Dermis microvascular lymphatic vessel endothelial cell (primary cell): ENCODE results near the gene MORN3. TPM values are rescaled to one million over a fixed set of nuclear protein-coding genes. Genes with fewer than 3 reads are reported as not detected.
"Not testable (repeated sequence)": the region's sequence is repeated elsewhere in the genome, so short reads cannot be mapped to it uniquely, and the experiment has no call there.

Experiments used
- DNase-seq, 2 donors: peaks; one replicate each; pipeline versions ENCODE4 v3.0.0 to v3.0.0-alpha.2; 2010; ENCODE audit warnings: low read depth in 2 of 2
- total RNA-seq: library from RNA; depleted of rRNA; stranded (reverse); fragments of >200 nt; gene quantifications from 2 replicates; pipeline ENCODE4 v1.2.1, GENCODE V29; 2014

Gene MORN3
- total RNA-seq, 1 donor from 2014 or later, result 0.26 TPM

GRCh38 chr12:121638298-121639202, 30.9 kb downstream of the MORN3 start:
- no peak for DNase-seq

GRCh38 chr12:121637231-121637914, 32.1 kb downstream of the MORN3 start:
- no peak for DNase-seq

DNA sequence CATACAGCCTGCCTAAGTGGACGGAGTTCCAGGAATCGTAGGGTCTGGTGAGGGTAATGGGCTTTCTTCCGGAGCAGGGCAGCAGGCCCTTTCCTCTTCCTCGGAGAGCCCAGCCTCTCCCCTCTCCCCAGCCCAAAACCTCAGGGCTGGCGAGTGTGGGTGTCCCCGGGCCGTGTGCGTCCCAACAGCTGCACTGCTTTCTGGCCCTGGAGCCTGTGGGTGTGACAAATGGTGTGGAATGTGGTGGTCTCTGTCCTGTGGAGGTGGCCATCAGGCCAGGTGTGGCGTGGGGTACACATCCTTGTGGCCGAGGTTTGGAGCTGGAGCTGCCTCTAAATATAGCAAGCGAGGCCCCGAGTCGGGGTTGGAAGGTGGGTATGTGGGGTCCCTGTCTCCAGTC, 34.6 kb downstream of the MORN3 start:
- DNase-seq, result no peak

DNA sequence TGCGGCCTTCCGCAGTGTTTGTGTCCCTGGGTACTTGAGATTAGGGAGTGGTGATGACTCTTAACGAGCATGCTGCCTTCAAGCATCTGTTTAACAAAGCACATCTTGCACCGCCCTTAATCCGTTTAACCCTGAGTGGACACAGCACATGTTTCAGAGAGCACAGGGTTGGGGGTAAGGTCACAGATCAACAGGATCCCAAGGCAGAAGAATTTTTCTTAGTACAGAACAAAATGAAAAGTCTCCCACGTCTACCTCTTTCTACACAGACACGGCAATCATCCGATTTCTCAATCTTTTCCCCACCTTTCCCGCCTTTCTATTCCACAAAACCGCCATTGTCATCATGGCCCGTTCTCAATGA, 35.6 kb downstream of the MORN3 start:
- not testable (repeated sequence) for DNase-seq

DNA sequence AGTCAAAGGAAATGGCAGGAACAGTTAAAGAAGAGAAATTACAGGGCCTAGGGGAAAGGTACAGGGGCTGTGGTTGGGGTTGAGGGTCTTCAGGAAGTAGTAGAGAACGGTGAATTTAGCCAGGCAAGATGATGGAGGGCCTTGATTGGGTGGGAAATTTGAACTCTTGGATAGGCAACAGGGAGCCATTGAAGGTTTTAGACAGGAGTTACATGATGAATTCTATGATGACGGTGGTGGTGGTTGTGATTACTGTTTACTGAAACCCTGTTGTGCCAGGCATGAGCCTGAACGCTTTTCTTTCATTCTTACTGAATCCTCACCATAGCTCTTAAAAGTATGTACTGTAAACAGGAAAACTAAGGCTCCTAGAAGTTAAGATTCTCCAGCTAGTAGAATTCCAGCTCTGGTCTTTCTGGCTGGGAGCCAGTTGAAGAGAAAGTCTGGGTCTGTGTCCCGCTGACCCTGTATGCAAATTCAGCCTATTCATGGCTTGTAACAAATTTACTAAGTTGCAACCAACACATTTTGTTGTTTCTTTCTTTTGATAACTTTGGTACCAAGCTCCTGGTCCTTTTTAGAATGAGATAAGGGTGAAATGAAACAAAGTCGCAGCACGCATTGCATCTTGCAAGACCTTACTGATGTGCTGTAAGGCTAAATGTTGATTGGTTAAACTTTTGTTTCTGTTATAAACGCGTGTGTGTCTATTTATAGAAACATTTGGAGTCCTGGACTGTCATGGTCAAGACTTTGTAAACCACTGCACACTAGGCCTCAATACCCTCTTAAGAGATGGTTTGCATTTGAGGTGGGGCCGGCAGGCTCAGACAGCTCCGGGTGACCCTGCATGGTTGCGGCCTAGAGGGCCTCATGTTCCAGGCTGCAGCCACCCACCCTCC, 37.1 kb downstream of the MORN3 start:
- DNase-seq, result no peak

GRCh38 chr12:121630791-121631355, 38.6 kb downstream of the MORN3 start:
- DNase-seq, result no peak

- no peak for DNase-seq
These were observed 40.9 kb downstream of the MORN3 start for GRCh38 chr12:121628536-121628935.

DNA sequence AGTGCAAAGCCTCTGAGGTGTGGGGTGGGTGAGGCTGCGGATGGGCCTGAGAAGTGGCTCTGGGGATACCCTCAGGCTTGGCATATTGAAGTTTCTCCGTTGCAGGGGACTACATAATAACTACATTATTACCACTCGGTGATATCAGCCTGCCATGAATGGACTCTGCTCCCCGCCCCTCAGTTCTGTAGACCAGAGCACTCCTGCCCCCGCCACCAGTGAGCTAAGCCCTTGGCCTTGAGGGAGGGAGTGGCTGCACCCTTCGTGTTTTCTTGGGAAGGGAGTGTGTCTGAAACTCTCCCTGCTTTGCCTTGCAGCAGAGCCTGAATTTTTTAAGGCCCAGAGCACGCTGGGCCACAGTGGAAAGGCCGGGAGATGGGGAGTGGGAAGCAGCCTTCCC, 41.4 kb downstream of the MORN3 start:
- no peak for DNase-seq

DNA sequence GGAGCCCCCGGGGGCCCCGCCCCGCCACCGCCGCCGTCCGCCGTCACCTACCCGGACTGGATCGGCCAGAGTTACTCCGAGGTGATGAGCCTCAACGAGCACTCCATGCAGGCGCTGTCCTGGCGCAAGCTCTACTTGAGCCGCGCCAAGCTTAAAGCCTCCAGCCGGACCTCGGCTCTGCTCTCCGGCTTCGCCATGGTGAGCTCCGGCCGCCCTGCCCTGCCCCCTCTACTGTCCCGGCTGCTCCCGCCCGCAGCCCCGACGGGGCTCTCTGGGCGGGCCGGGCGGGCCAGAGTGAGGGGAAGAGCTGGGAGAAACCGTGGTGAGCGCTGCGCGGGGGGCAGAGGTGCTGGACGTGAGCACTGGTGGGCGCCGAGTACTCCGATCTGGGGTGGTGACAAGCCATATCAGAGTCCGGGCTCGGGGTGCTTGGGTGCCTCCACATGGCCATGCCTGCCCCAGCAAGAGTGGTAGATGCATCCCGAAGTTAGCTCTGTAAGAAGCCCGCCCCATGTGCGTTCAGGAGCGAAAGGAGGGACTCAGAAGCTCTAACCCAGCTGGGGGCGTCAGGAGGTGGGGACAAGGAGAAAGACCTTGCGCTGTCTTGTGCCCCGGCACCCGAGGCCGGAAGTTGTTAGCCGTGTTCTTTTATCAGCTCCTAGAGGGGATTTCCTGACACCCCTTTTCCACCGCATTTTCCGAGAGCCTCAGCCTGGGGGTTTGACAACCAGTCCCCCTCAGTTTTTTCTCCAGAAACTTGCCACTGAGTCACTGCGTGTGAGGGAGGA, 42.4 kb downstream of the MORN3 start:
- peak; percentile 18 to 67 for DNase-seq

DNA sequence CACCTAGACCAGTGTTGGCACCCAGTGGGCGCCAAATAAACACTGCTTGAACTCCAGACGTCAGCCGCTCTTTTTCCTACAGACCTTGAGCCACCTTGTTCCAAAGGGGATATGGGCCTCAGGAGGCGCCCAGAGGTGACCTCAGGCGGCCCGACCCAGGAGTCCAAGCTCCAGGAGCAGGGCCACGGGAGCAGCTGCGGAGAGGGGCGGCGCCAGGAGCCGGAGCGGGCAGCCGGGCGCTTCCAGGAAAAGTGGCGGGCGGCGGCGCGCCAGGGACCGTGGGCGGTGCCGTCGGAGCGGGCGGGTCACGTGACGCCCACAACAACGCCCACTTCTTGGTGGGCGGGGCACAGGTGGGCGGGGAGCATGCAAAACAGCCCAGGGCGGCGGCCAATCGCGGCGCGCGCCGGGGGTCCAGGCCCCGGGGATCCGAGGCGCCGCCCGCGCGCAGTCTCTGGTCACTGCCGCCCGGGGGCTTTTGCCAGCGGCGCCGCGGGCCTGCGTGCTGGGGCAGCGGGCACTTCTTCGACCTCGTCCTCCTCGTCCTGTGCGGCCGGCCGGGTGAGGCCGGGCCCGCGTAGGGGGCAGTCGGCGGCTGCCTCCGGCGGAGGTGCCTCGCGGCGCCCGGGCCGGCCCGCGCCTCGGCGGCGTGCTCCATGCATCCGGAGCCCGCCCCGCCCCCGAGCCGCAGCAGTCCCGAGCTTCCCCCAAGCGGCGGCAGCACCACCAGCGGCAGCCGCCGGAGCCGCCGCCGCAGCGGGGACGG, 43.2 kb downstream of the MORN3 start, which contains the start of gene ORAI1:
ORAI1 (plus strand) TSS at position 444 of the 766 bp plus-strand sequence.
- peak; percentile 85 to 97 for DNase-seq

DNA sequence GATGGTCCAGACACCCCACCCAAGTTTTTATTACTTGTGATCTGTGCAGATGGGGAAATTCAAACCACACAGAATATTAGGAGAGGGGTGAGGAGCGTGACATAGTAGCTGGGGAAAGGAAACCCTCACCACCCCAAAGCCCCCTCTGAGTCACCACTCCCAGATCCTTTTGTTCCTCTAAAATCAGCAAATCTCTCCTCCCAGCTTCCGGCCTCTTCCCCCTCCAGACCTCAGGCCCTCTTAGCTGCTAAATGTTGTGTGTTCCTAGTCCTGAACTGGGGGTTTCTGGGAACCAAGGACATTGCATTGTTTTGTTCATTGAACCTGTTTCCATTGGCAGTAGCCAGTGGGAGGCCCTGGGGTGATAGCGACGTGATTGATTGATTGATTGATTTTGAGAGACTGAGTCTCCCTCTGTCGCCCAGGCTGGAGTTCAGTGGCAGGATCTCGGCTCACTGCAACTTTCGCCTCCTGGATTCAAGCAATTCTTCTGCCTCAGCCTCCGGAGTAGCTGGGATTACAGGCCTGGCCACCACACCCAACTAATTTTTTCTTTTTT, 49.0 kb downstream of the MORN3 start:
- no peak for DNase-seq

DNA sequence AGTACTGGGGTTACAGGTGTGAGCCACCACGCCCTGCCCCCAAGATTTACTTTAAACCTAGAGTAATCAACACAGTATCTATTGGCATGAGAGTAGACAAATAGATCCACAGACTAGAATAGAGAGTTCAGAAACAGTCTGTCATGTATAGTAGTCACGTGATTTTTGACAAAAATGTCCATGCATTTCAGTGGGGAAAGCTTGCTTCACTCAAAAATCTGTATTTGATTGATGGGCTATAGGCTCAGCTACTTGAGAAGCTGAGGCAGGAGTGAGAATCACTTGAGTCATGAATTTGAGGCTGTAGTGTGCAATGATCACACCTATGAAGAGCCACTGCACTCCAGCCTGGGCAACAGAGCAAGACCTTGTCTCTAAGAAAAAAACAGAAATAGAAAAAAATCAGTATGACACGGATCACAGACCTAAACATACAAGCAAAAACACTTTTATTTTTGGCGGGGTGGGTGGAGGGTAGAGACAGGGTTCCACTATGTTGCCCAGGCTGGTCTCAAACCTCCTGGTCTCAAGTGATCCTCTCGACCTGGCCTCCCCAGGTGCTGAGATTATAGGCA, 50.7 kb downstream of the MORN3 start:
- no peak for DNase-seq

DNA sequence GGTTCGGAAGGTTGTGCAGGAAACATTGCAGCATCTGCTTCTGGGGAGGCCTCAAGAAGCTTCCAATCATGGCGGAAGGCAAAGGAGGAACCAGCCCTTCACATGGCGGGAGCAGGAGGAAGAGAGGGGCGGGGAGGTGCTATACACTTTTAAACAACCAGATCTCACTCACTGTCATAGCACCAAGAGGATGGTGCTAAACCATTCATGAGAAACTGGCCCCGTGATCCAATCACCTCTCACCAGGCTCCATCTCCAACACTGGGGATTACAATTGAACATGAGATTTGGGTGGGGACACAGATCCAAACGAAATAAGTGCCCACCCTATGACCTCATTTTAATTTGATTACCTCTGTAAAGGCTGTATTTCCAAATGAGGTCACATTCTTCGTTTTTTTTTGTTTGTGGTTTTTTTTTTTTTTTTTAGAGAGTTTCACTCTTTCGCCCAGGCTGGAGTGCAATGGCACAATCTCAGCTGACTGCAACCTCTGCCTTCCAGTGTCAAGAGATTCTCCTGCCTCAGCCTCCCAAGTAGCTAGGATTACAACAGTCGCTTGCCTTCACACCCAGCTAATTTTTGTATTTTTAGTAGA, 54.5 kb downstream of the MORN3 start:
- DNase-seq, result no peak

DNA sequence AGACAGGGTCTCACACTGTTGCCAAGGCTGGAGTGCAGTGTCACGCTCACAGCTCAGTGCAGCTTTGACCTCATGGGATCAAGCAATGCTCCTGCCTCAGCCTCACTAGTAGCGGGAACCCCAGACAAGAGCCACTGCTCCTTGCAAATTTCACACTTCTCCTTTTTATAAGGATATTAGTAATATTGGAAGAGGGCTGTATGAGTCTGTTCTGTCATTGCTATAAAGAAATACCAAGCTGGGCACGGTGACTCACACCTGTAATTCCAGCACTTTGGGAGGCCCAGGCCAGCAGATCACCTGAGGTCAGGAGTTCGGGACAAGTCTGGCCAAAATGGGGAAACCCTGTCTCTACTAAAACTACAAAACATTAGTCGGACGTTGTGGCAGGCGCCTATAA, 56.0 kb downstream of the MORN3 start:
- DNase-seq, result no peak

DNA sequence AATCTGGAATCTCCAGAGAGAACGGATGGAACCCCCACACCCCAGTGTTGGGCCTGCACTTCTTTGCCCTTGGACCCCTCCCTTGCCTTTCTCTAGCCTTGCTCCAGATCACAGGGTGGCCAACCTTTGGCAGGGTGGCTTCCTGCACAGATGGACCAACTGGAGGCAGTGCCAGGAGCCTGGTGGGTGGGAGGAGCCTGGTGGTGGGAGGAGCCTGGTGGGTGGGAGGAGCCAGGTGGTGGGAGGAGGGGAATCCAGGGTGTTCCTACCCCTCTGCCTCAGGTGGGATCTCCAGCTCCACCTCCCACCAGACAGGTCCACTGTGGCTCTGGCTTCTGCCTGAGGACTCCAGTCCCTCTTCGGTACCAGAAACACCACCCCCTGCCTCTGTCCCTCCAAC, 58.1 kb downstream of the MORN3 start:
- DNase-seq, result no peak

DNA sequence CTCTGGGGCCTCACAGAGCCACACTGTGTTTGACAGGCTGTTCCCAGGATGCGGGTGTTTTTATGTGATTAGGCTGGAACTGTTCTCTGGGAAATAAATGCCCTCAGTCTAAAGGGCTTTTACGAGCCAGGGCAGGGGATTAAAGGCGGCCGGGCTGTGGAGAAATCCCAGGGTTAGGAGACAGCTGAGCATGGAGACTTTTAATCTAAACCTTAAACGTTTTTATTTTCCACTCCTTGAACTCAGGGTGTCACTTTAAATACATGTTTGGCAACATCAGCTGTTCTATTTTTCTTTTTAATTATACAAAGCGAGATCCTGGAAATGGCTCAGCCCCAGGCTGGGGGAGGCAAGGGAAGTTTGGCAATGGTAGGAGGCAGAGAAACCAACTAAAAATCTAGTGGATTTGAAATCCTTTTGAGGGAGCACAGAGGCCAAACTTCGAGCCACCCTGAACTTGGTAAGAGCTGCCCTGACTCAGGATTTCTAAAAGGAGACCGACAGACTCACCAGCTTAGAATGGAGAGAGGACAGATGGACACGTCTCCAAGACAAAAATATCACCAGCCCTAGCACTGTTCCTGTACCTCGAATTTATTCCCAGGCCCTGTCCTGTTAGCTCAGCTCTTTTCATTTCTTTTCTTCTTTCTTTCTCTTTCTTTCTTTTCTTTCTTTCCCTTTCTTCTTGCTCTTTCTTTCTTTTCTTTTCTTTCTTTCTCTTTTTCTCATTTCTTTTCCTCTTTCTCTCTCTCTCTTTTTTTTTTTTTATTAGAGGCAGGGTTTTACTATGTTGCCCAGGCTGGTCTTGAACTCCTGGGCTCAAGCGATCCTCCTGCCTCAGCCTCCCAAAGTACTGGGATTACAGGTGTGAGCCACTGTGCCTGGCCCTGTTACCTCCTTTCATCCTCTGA, 59.0 kb downstream of the MORN3 start:
- DNase-seq, result no peak

GRCh38 chr12:121608301-121608700, 61.2 kb downstream of the MORN3 start:
- DNase-seq, result no peak

DNA sequence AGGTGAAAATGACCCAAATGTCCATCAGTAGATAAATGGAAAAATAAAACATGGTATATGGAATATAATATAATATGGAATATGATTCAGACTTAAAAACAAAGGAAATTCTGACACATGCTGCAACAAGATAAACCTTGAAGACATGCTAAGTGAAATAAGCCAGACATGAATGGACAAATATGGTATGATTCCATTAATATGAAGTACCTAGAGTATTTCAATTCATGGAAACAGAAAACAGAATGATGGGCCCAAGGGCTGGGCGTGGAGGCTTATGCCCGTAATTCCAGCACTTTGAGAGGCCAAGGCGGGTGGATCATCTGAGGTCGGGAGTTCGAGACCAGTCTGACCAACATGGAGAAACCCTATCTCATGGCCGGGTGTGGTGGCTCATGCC, 65.9 kb downstream of the MORN3 start:
- DNase-seq, result no peak
